Inflammatory macrophage (primary cell): ENCODE results near the gene SMTNL1.

ENCODE experiments used
- DNase-seq, 2 donors: peaks; one replicate each; pipeline ENCODE4 v3.0.0-alpha.2; 2020 to 2022

The SMTNL1 gene

GRCh38 chr11:57545883-57546282 is 8.5 kb downstream of the SMTNL1 start:
- DNase-seq, result no peak

- DNase-seq, result no peak
Measured at GRCh38 chr11:57546451-57546850, 9.1 kb downstream of the SMTNL1 start.

- DNase-seq, result no peak
Measured at GRCh38 chr11:57546869-57547475, 9.6 kb downstream of the SMTNL1 start.

- peak; percentile 42 to 58 for DNase-seq
Measured at GRCh38 chr11:57547854-57548377, 10.5 kb downstream of the SMTNL1 start.

GRCh38 chr11:57549983-57550382 is 12.6 kb downstream of the SMTNL1 start:
- DNase-seq, result no peak

GRCh38 chr11:57551941-57552340 is 14.5 kb downstream of the SMTNL1 start:
- DNase-seq, result no peak

- DNase-seq, result no peak
Measured at GRCh38 chr11:57552479-57552878, 15.1 kb downstream of the SMTNL1 start.

- no peak for DNase-seq
Measured at GRCh38 chr11:57555393-57555792, 18.0 kb downstream of the SMTNL1 start.

GRCh38 chr11:57556041-57556440 is 18.6 kb downstream of the SMTNL1 start:
- no peak for DNase-seq

- DNase-seq, result no peak
Measured at GRCh38 chr11:57560146-57560545, 22.8 kb downstream of the SMTNL1 start.

- no peak for DNase-seq
Measured at GRCh38 chr11:57562596-57562995, 25.2 kb downstream of the SMTNL1 start.

GRCh38 chr11:57566005-57566904 is 28.9 kb downstream of the SMTNL1 start:
- DNase-seq, result peak; percentile 60 to 68

GRCh38 chr11:57566905-57567514 is 29.6 kb downstream of the SMTNL1 start:
- DNase-seq, result no peak

GRCh38 chr11:57567515-57568329 is 30.3 kb downstream of the SMTNL1 start, which contains the start of gene UBE2L6:
TSS of gene UBE2L6 (minus strand) at chr11:57567672. CDS start at chr11:57567611, 61 bp downstream.
- DNase-seq, result peak in 1 of 2 donors; percentile 52

GRCh38 chr11:57568330-57568766 is 31.0 kb downstream of the SMTNL1 start:
- peak; percentile 87 to 90 for DNase-seq

- DNase-seq, result peak; percentile 45 to 56
Measured at GRCh38 chr11:57571606-57572005, 34.2 kb downstream of the SMTNL1 start.

GRCh38 chr11:57574061-57574460 is 36.7 kb downstream of the SMTNL1 start:
- DNase-seq, result no peak

- no peak for DNase-seq
Measured at GRCh38 chr11:57584341-57584740, 46.9 kb downstream of the SMTNL1 start.

GRCh38 chr11:57585301-57585700 is 47.9 kb downstream of the SMTNL1 start:
- DNase-seq, result peak in 1 of 2 donors; percentile 9

GRCh38 chr11:57586711-57587245 is 49.4 kb downstream of the SMTNL1 start:
- peak; percentile 39 to 49 for DNase-seq

- peak; percentile 20 to 33 for DNase-seq
Measured at GRCh38 chr11:57588046-57588710, 50.8 kb downstream of the SMTNL1 start.
